Urinary bladder (tissue), 4 donors: ENCODE measurements around the gene TRIM13. TPM values are rescaled to one million over a fixed set of nuclear protein-coding genes. Genes with fewer than 3 reads are reported as not detected.
A peak's percentile ranks its signal among the peaks of the same experiment; 100 is the strongest.
"Not testable (repeated sequence)": the region's sequence is repeated elsewhere in the genome, so short reads cannot be mapped to it uniquely, and the experiment has no call there.

Experiments
- DNase-seq: peaks from one replicate; pipeline ENCODE4 v3.0.0-alpha.2; 2015; ENCODE audit errors: extremely low spot score
- H3K27ac ChIP-seq: one replicate; pipeline ENCODE4 v1.5.1; 2013; ENCODE audit warnings: low read depth, mild to moderate bottlenecking, moderate library complexity
- H3K36me3 ChIP-seq: one replicate; pipeline ENCODE4 v1.6.1; 2013; ENCODE audit warnings: mild to moderate bottlenecking, moderate library complexity; ENCODE audit not compliant: insufficient read depth
- H3K4me1 ChIP-seq: one replicate; pipeline ENCODE4 v1.6.1; 2013; ENCODE audit warnings: mild to moderate bottlenecking, moderate library complexity; ENCODE audit not compliant: insufficient read depth
- H3K4me3 ChIP-seq: one replicate; pipeline ENCODE4 v1.5.1; 2013; ENCODE audit warnings: low read depth, low read length
- WGBS: extraction: QIAGEN DNeasy Blood & Tissue Kit; methylation state at CpG from one replicate; pipeline ENCODE4 v1.1.7; 2013; 5-methylcytosine and 5-hydroxymethylcytosine counted together
- polyA plus RNA-seq: library from polyadenylated mRNA; stranded (reverse); fragments of 200-250 nt; gene quantifications from one replicate; pipeline ENCODE4 v1.2.3, GENCODE V29; 2013
- small RNA-seq: library from RNA; depleted of rRNA; stranded (forward); fragments of <200 nt; gene quantifications from one replicate; pipeline ENCODE3, GENCODE V24; 2014
- total RNA-seq: library from RNA; depleted of rRNA; stranded (reverse); fragments of >200 nt; gene quantifications from one replicate; pipeline ENCODE4 v1.2.3, GENCODE V29; 2014
- donor health status: healthy with polysubstance abuse.
- donor health status: healthy.

TRIM13 gene
- total and polyA plus RNA-seq, 2 donors = 16.1 to 49.6 TPM

GRCh38 chr13:50055454-50055853 lies 58.6 kb downstream of the TRIM13 start:
- H3K4me3 ChIP-seq = no peak overlapping the region
- no peaks in the 10 kb centered on the region for H3K36me3 ChIP-seq
- DNase-seq = no peak
- no peaks in the 10 kb centered on the region for H3K4me1 ChIP-seq
- WGBS = 59% methylated on average over 1 of the region's 1 CpG
- no peak overlapping the region for H3K27ac ChIP-seq

- Histone ChIP-seq H3K4me1 (no peaks in the 10 kb centered on the region), H3K27ac (no peak overlapping the region), H3K36me3 (no peaks in the 10 kb centered on the region), H3K4me3 (no peak overlapping the region)
- WGBS = 99% methylated on average over 1 of the region's 1 CpG
- DNase-seq = no peak
These were observed 63.9 kb downstream of the TRIM13 start for GRCh38 chr13:50060718-50061117.

- H3K27ac ChIP-seq, H3K4me1 ChIP-seq, DNase-seq, H3K4me3 ChIP-seq, H3K36me3 ChIP-seq: not testable (repeated sequence)
- WGBS = over 99% methylated on average over 7 of the region's 7 CpGs
These were observed 65.5 kb downstream of the TRIM13 start for GRCh38 chr13:50062336-50062735.

GRCh38 chr13:50065712-50066111 lies 68.9 kb downstream of the TRIM13 start:
- DNase-seq = no peak
- WGBS = 62% methylated on average over 1 of the region's 1 CpG
- Histone ChIP-seq H3K4me1 (no peaks in the 10 kb centered on the region), H3K27ac (no peak overlapping the region), H3K4me3 (no peak overlapping the region), H3K36me3 (no peaks in the 10 kb centered on the region)

Small RNA genes within 50 kb of the gene (small RNA-seq; reads per million reads assigned to genes)
- gene MIR16-1 (1.9 reads per million, percentile 86 among the genes with 10 or more reads in this experiment), gene MIR3613 (2.9 reads per million, percentile 89 among the genes with 10 or more reads in this experiment), gene RF02105 (not detected), gene RF02106 (not detected), gene RF02107 (not detected), gene RF02108 (not detected)

Other genes with a start within 250 kb of the TRIM13 start
- gene KPNA3, start 204.4 kb upstream of the TRIM13 start, total RNA-seq = 37.5 TPM
- gene KPNA3, start 204.4 kb upstream of the TRIM13 start, polyA plus RNA-seq = 27.1 TPM
- gene SPRYD7, start 60.7 kb upstream of the TRIM13 start, total RNA-seq = 6.7 TPM
- 9.1 TPM for gene SPRYD7, start 60.7 kb upstream of the TRIM13 start, polyA plus RNA-seq
- 3.5 TPM for gene KCNRG, start 18.4 kb downstream of the TRIM13 start, total RNA-seq
- gene KCNRG, start 18.4 kb downstream of the TRIM13 start, polyA plus RNA-seq = 0.68 TPM